HEK293T (cell line): ENCODE results near the gene CNNM2.

Source experiments
- CTCF ChIA-PET: fragments of 350-600 bp; formaldehyde crosslinking; extraction: SDS; loops from one replicate; lab custom pipeline; 2021; ENCODE audit warnings: antibody characterized with exemption, inconsistent platforms; lab: Yijun Ruan, JAX
- POLR2A ChIA-PET: fragments of 350-600 bp; formaldehyde crosslinking; extraction: SDS; loops from one replicate; lab custom pipeline; 2020; ENCODE audit warnings: antibody characterized with exemption, inconsistent platforms; lab: Yijun Ruan, JAX
- DNase-seq: peaks from one replicate; pipeline ENCODE4 v3.0.0; 2012; ENCODE audit warnings: mixed read lengths; ENCODE audit errors: extremely low spot score
- ELF4 ChIP-seq: fragments of 450-650 bp; IDR thresholded peaks from 2 replicates; pipeline ENCODE4 v1.6.1; 2017; ENCODE audit warnings: antibody characterized with exemption
- FOXA1 ChIP-seq: fragments of 450-650 bp; IDR thresholded peaks from 2 replicates; pipeline ENCODE4 v1.6.1; 2016; ENCODE audit warnings: mild to moderate bottlenecking
- HDGF ChIP-seq: fragments of 450-650 bp; IDR thresholded peaks from 2 replicates; pipeline ENCODE4 v1.6.1; 2017; ENCODE audit warnings: antibody characterized with exemption, borderline replicate concordance
- NFRKB ChIP-seq: fragments of 450-650 bp; IDR thresholded peaks from 2 replicates; pipeline ENCODE4 v1.6.1; 2016; ENCODE audit warnings: mild to moderate bottlenecking, moderate library complexity
- SP1 ChIP-seq: fragments of 450-650 bp; IDR thresholded peaks from 2 replicates; pipeline ENCODE4 v1.6.1; 2017
- TARDBP ChIP-seq: fragments of 450-650 bp; IDR thresholded peaks from 2 replicates; pipeline ENCODE4 v1.6.1; 2016

CNNM2 gene

DNA sequence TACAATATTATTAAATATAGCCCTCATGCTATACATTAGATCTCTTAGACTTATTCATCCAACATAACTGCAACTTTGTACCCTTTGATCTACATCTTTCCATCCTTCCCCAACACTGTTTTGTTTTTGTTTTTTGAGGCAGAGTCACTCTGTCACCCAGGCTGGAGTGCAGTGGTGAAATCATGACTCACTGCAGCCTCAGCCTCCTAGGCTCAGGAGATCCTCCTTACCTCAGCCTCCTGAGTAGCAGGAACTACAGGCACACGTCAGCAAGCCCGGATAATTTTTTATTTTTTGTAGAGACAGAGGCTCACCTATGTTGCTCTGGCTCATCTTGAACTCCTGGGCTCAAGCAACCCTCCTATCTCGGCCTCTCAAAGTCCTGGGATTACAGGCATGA lies 221.7 kb downstream of the CNNM2 start:
- CTCF ChIA-PET: no interaction called here
- DNase-seq: no peak
- no peak for TF ChIP-seq FOXA1
- no peak for TF ChIP-seq SP1
- TF ChIP-seq NFRKB: no peak
- no peak for TF ChIP-seq ELF4
- TF ChIP-seq TARDBP: no peak
- no peak for TF ChIP-seq HDGF
- POLR2A ChIA-PET: no interaction called here
